ENCODE results near the gene COL6A2.
"Not testable (repeated sequence)": the region's sequence is repeated elsewhere in the genome, so short reads cannot be mapped to it uniquely, and the experiment has no call there.

COL6A2 gene

DNA sequence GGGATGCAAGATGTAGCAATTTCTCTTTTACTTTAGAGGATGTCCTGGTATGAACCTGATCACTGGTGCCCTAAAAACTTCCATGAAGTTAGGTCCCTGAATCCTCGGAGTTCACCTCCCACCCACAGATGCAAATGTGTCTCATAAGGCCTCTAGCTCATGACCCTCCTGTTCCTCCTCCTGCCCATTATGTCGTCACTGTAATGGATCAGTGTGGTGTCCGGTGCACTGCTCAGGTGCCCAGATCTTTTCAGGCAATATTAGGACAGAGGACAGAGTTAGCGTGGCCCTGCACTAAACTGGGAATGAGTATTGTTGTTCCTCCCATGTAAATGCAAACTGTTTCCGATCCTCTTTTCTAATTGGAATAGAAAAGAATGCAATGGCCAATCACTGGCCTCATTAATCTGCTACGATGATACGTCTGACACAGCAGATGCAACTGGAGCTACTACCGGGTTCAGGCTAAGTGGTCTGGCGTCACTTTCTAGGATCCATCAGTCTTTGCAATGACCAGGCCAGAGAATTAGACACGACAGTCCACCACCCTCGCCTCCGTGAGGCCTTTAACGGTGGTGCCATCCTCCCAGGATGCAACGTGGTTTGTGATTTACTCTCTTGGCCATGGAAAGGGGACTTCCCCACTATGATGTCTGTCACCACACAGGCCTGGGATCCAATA lies 3.4 kb upstream of the COL6A2 start:
- DNase-seq (ENCODE audit: low spot score) = no peak

DNA sequence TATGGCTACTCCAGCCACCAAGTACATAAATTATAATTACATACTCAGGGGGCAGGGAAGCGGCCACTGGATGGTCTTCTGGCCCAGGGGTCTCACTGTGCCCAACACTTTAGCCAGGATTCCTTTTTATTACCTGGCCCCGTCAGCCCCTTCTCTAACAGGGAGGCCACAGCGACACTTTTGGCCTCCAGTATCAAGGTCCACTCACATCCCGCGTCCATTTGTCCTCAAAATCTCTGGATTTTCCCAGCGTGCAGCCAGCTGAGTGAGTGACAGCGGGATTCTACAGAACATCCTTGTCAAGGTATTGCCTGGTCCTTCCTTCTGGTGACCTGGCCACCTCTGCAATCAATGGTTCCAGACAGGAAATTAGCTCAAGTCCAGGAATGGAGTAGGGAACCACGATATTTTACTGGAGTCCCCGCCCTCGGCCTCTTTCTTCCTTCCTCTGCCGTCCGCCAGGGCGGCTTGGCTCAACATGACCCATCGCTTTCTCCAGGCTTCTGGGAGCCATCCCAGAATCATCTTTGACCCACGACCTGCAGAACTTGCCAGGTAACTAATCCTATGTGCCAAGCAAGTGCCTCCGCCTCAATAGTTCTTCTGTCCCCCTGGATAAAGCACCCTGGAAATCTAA lies 2.7 kb upstream of the COL6A2 start:
- DNase-seq (ENCODE audit: low spot score) = no peak

DNA sequence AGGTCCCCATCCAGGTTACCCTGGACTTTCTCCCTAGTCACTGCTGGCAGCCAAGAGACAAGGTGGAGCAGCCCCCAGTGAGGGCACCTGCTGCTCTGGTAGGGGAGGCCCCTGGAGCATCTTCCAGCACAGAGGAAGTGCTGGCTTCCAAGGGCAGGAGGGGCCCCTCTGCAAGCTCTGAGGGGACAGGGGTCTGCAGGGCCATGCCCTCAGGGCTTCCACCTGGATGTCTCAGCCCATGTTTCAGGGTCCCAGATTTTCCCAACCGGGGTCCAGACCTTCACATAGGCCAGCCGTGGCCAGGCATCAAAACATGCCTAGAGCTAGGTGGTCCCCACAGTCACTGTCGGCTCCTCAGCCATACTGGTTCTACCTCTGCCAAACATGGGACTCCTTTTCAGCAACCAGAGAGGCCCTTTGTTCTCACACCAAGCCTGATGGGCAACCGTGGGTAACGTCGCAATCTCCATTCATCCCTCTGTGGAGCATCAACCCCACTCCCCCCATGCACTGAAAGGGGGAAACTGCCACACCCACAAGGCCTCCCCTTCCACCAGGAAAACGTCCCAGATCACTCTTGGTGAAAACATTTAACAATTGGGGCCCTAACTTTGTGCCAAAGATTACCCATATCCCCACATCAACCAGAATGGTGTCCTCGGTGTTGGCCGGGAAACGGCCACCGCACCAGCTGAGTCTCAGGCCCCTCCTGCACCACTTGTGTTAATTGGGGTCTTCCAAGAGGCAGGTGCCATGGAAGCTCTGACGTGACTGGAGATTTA lies 1.9 kb upstream of the COL6A2 start:
- no peak for DNase-seq (ENCODE audit: low spot score)

DNA sequence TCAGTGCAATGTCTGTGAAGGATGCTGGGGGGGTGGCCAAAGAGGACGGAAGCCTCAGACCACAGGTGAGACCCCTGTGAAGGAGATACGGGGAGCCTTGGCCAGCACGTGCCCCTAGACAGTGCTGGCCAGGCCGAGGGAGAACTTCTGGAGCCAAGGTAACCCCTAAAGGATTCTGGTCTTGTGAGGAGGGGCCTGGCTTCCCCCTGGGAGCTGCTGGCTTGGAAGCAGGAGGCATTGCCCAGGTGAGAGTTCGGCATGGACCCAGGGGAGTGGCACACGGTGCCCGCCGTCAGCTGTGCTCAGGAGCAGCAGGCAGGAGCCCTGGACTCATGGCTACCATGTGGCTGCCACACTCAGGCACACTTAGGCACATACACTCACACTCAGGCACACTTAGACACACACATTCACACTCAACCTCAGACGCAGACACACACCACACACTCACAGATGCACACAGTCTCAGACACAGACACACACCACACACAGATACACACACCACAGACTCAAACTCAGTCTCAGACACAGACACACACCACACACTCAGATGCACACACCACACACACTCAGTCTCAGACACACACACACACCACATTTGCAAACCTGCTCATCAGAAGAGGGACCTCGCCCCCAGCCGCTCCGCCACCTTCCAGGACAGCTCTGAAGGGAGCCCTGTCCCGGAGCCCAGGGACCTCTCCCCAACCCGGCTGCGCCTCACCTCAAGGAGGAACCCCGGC lies 1.1 kb upstream of the COL6A2 start:
- DNase-seq (ENCODE audit: low spot score) = peak; percentile 2

DNA sequence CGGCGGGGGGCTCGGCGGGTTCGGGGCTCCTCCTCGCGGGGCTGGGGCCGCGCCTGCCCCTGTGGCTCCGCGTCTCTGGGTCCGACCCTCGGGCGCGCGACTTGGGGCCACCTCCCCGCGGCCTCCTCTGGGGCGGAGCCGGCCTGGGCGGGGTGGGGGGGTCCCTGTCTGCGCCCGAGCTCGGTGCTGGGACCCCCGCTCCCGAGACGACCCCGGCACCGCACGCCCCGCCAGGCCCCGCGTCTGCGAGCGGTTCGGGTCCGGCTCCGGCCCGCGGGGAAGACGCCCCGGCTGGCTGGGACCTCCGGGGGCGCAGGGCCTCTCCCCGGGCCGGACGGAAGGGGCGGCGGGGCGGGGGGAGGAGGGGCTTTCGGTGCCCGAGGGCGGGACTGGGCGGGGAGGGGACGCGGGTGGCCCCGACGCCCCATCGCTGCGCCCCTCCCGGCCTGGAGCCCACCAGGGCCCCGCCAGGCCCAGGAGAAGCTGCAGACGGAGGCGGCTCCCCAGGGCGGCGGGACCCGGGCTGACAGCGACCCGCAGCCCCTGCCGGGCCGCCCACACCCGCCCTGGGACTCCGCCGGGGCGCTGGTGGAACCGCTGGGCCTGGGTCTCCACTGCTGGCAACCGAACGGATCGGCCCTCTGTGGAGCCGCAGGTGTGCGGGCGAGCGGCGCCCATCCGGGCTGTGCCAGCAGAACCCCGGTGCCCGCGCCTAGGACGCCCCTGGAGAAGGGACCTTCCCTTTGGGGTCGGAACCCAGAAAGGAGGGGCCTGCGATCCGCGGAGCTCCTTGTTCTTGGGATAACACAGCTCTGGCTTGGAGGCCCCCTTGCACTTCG lies 610 bp downstream of the COL6A2 start:
- DNase-seq (ENCODE audit: low spot score) = peak; percentile 78

DNA sequence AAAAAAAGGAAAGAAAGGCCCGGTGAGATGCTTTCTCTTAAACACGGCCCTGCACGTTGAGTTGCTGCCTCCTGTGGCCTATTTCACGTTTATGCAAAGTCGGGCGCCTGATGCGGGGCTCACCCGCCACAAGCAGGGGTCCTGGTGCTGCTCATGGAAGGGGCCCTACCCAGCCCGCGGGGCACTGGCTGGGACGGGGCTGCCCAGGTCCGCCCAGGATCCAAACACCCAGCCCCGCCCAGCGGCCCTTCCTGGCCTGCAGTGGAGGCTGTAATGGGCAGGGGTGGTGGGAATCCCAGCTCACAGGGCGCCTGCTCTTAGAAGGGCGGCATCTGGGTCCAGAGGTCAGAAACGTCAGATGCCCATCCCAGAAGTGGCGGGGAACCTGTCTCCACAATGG lies 1.6 kb downstream of the COL6A2 start:
- peak; percentile 76 for DNase-seq (ENCODE audit: low spot score)

DNA sequence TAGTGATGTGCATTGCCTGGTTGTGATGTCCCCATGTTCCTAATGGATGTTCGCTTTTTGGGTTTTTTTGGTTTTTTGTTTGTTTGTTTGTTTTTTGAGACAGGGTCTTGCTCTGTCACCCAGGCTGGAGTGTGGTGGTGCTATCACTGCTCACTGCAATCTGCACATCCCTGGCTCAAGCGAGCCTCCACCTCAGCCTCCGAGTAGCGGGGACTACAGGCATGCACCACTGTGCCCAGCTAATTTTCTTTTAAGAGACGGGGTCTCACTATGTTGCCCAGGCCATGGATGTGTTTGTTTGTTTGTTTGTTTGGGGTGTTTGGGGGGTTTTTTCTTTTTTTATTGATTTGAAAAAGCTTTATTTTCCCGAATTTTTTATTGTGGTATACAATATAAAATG lies 2.1 kb downstream of the COL6A2 start:
- no peak for DNase-seq (ENCODE audit: low spot score)

DNA sequence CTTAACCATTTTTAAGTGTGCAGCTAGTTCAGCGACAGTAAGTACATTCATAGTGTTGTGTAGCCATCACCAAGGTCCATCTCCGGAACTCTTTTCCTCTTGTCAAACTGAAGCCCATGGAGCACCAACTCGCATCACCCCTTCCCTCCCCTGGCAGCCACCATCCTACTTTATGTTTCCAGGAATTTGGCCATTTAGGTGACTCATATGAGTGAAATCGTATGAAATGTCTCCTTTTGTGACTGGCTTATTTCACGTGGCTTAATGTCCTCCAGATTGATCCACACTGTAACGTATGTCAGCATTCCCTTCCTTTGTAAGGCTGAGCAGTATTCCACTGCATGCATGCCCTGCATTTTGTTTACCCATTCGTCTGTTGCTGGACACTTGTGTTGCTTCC lies 2.5 kb downstream of the COL6A2 start:
- peak; percentile 62 for DNase-seq (ENCODE audit: low spot score)

DNA sequence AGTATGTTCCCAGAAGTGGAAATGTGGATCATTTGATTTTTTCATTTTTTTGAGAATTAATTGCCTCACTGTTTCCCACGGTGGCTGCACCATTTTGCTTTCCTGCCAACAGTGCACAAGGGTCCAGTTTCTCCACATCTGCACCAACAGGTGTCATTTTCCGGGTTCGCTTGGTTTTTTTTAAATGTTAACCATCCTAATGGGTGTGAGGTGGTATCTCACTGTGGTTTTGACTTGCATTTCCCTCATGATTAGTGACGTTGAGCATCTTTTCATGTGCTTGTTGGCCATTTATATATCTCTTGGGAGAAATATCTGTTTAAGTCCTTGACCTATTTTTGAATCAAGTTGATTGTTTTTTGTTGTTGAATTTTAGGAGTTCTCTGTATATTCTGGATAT lies 3.0 kb downstream of the COL6A2 start:
- DNase-seq (ENCODE audit: low spot score) = no peak

DNA sequence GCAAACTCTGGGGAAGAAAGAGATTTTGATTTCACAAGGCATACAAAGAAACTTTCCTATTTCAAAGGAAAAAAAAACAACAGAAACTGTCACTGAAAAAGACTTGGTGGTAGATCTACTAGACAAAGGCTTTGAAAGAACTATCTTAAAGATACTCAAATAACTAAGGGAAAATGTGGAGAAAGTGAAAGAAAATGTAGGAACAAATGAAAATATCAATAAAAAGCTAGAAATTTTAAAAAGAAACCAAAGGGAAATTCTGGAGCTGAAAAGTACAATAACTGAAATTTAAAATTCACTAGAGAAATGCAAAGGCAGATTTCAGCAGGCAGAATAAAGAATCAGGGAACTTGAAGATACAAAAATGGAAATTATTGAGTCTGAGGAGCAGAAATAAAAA lies 6.2 kb downstream of the COL6A2 start:
- DNase-seq (ENCODE audit: low spot score) = no peak

DNA sequence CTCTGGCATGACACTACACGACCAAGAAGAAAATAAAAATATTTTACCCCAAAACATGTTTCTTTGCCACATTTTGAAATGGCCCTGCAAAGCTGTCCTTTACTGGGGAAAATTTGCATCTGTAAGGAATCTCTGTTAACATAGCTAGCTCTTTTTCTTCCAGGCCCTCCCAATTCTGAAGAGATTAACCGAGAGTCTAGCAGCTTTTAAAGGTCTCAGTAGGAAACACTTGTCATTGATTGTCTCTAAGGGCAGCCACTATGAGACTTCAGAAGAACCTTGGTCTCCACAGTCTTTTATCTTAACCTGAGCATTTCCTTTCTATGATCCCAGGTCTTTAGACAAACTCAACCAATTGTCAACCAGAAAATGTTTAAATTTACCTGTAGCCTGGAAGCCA lies 9.5 kb downstream of the COL6A2 start:
- DNase-seq (ENCODE audit: low spot score) = not testable (repeated sequence)

DNA sequence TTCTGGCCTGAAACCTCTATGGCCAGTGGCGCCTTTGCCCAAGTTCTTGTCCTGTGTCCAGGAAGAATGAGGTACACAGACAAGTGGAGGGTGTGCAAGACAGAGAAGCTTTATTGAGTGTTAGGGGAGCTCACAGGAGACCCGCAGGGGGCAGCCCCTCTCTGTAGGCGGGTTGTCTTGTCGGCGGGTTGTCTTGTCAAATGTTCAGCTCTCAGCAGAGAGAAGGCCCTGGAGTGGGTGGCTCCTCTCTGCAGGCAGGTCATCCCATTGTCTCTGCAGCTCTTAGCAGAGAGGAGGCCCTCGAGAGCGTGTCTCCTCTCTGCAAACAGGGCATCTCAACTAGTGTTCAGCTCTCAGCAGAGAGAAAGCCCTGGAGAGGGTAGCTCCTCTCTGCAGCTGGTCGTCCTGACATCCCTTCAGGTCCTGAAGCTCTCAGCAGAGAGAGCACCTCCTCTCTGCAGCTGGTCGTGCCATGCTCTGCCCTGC lies 11.0 kb downstream of the COL6A2 start:
- no peak for DNase-seq (ENCODE audit: low spot score)

DNA sequence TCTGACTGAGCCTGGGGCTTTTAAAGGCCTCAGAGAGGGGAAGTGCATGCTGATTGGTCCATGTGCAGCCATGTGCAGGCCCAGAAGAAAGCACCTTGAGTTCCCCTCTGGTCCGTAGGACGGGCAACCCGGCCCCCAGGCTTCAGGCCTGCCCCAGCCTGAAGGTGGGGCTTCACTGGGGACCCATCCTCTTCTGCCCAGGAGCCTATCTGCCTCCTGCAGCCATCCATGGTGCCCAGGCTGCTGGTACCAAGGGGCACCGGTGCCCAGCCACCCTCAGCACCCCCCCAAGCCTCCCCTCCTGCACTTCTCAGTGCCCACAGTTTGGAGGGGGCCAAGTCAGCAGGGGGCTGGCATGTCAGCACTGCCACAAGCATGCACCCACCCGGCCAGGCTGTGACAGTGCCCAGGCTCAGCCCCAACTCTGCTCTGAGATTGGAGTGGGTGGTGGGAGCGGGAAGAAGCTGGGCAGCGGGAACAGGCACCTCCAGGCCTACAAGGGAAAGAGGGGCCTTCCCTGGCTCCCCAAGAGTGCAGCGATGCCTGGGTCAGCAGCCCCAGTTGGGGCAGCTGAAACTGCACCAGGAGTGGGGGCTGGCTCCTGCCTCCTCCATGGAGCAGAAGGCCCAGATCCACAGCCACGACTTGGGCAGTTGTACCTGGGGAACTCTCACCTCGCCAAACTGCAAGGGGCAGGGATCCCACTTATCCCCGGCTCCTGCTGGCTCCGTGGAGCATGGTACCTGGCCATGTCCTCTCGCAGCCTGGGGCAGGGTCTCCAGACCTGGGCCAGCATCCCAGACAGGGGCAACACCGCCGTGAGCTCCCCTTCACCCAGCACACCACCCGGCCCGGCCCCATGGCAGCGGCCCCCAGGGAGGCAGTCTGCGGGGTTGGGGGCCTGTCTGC lies 11.7 kb downstream of the COL6A2 start:
- peak; percentile 6 for DNase-seq (ENCODE audit: low spot score)

DNA sequence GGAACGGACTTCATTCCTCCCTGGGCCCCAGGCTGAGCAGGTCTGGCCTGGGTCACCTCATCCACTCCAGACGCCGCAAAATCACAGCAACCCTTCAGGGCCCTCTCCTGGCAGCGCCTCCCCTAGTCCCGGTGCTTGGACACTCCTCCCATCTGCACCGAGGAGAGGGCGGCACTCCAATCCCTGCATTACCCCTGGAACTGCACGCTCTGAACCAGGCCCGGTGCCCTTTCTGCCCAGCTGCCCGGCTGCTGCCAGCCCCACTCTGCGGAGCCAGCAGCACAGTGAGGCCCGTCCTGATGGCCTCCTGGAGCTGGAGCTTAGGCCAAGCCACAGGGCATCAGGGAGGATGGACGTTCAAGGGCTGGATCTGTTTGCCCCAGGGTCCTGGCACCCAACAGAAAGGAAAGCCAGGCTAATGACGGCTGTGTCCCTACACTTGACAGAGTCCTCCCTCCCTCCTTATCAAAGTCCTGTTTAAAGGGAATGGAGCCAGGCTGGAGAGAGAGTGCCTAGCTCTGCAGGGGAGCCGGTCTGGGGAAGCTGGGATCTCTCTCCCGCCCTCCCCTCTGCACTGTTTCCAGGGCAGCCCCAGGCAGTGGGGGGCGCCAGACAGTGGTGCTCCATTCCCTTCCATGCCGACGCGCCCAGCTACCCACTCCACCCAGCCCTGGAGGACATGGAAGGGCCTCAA lies 12.7 kb downstream of the COL6A2 start:
- DNase-seq (ENCODE audit: low spot score) = peak; percentile 48

DNA sequence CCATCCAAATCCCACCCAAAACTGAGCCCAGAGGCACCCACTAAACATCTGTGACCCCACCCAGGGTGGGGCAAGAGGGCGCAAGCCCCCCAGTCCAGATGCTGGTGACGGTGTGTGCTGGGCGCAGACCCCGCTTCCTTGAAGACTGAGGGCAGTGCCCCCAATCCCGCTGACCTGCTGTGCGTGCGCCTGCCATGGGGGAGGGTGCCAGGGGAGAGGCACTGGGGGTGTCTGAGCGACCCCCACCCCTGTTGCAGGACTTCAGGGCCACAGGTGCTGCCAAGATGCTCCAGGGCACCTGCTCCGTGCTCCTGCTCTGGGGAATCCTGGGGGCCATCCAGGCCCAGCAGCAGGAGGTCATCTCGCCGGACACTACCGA lies 13.3 kb downstream of the COL6A2 start:
- peak; percentile 3 for DNase-seq (ENCODE audit: low spot score)

DNA sequence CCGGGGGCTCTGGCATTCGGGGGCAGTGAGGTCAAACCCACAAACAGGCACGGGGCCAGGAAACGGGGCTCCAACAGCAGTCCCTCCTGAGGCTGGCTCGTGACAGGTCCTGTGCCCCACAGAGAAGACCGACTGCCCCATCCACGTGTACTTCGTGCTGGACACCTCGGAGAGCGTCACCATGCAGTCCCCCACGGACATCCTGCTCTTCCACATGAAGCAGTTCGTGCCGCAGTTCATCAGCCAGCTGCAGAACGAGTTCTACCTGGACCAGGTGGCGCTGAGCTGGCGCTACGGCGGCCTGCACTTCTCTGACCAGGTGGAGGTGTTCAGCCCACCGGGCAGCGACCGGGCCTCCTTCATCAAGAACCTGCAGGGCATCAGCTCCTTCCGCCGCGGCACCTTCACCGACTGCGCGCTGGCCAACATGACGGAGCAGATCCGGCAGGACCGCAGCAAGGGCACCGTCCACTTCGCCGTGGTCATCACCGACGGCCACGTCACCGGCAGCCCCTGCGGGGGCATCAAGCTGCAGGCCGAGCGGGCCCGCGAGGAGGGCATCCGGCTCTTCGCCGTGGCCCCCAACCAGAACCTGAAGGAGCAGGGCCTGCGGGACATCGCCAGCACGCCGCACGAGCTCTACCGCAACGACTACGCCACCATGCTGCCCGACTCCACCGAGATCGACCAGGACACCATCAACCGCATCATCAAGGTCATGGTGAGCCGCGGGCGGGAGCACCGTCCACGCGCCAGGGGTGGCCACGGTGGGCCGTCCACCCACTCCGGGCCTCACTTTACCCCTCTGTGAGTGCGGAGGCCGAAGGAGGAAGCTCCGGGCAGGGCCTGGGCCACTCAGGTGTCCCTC lies 14.2 kb downstream of the COL6A2 start:
- DNase-seq (ENCODE audit: low spot score) = peak; percentile 6

DNA sequence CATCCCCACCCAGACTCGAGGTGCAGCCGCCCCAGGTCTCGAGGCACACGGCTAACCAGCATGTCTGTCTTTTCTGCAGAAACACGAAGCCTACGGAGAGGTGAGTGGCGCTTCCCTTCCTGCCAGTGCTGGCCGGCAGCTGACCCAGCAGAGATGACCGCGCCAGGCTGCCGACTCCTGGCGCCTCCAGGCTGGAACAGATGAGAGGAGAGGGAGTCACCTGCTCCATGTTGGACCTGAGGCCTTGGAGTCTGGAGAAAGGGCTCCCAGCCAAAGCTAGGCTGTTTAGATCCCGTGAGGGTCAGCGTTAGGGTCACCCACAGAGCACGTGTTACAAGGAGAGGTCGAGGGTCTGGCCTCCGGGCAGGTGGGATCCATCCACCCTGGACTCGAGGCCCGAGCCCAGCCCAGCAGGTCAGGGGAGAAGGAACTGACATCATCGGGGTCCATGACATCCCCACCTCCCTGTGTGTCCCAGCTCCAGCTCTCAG lies 14.9 kb downstream of the COL6A2 start:
- no peak for DNase-seq (ENCODE audit: low spot score)

DNA sequence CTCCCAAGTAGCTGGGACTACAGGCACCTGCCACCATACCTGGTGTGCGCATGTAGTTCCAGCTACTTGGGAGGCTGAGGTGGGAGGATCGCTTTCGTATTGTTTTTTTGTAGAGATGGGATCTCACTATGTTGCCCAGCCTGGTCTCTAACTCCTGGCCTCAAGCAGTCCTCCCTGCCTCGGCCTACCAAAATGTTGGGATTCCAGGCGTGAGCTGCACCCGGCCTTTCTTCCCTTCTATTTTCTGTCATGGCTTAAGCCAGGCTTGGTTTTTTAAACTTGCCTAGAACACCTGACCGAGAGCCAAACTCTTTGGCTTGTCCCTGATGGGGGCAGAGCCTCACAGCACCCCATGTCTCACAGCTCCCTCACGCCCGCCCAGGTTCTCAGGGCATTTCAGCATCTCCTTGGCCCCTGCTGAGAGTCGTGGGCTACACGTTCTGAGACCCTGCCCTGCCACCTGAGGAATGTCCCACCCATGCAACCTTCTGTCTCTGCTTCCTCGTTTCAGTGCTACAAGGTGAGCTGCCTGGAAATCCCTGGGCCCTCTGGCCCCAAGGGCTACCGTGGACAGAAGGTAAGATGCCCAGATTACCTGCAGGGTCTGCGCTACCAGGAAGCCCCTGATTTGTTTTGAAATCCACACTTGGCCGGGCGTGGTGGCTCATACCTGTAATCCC lies 15.7 kb downstream of the COL6A2 start:
- no peak for DNase-seq (ENCODE audit: low spot score)

All from GM03348 (cell line).